Caco-2 (cell line): ENCODE measurements around the gene ST6GALNAC1. TPM values are rescaled to one million over a fixed set of nuclear protein-coding genes. Genes with fewer than 3 reads are reported as not detected.

Source experiments
- BruUV-seq: library from RNA; stranded (reverse); fragments of 400-500 nt; replicated peaks from 2 replicates; lab custom pipeline; 2021; lab: Mats Ljungman, UMichigan
- CTCF ChIA-PET: fragments of 300-600 bp; sonication (Branson Sonifier 250); formaldehyde crosslinking; loops from one replicate; lab custom pipeline; 2022; ENCODE audit warnings: antibody characterized with exemption; lab: Charles Lee
- POLR2A ChIA-PET: fragments of 300-600 bp; sonication (Branson Sonifier 250); formaldehyde crosslinking; loops from one replicate; lab custom pipeline; 2022; ENCODE audit warnings: antibody characterized with exemption; lab: Charles Lee
- DNase-seq, 2 experiments: peaks; one replicate each; pipeline versions ENCODE4 v3.0.0 to v3.0.0-alpha.2; 2020 to 2022
- H3K27me3 ChIP-seq: replicated peaks from 2 replicates; pipeline ENCODE4 v1.6.0; 2011; ENCODE audit warnings: low read length; ENCODE audit not compliant: control insufficient read depth, insufficient read depth
- H3K36me3 ChIP-seq: 2 replicates; pipeline ENCODE4 v1.5.1; 2011; ENCODE audit warnings: low read length; ENCODE audit not compliant: control insufficient read depth, insufficient read depth
- H3K4me1 ChIP-seq: fragments of 250-450 bp; sonication (Bioruptor Pico); 2 replicates; pipeline ENCODE4 v1.5.1; 2020; ENCODE audit warnings: mild to moderate bottlenecking
- H3K4me3 ChIP-seq: 2 replicates; pipeline ENCODE4 v1.5.1; 2011; ENCODE audit warnings: low read depth, mild to moderate bottlenecking, control low read depth, low read length
- H3K9me3 ChIP-seq: fragments of 250-450 bp; sonication (Bioruptor Pico); 2 replicates; pipeline ENCODE4 v1.5.1; 2020; ENCODE audit warnings: mild to moderate bottlenecking, moderate library complexity
- H3K27ac Mint-ChIP-seq: one replicate; pipeline ENCODE4 v1.8.0; 2022; ENCODE audit warnings: mixed read lengths; ENCODE audit not compliant: unreplicated experiment
- H3K27me3 Mint-ChIP-seq: one replicate; pipeline ENCODE4 v1.8.0; 2022; ENCODE audit warnings: mixed read lengths; ENCODE audit not compliant: insufficient read depth, unreplicated experiment
- H3K36me3 Mint-ChIP-seq: one replicate; pipeline ENCODE4 v1.8.0; 2022; ENCODE audit warnings: mild to moderate bottlenecking, mixed read lengths; ENCODE audit not compliant: insufficient read depth, unreplicated experiment
- H3K4me1 Mint-ChIP-seq: one replicate; pipeline ENCODE4 v1.8.0; 2022; ENCODE audit warnings: low read depth, mixed read lengths; ENCODE audit not compliant: unreplicated experiment
- H3K4me3 Mint-ChIP-seq: one replicate; pipeline ENCODE4 v1.8.0; 2022; ENCODE audit warnings: mild to moderate bottlenecking, moderate library complexity, mixed read lengths; ENCODE audit not compliant: unreplicated experiment
- H3K9me3 Mint-ChIP-seq: one replicate; pipeline ENCODE4 v1.8.0; 2022; ENCODE audit warnings: mixed read lengths; ENCODE audit not compliant: unreplicated experiment
- CTCF ChIP-seq, 2 experiments: fragments of 200-600 bp in 1 of 2; IDR thresholded peaks; 1 replicate in 1 of 2; 2 replicates in 1 of 2; pipeline versions ENCODE4 v1.5.1 to v1.8.0; 2011 to 2022; ENCODE audit warnings: antibody characterized with exemption in 1 of 2, control low read depth in 1 of 2, inconsistent platforms in 1 of 2, low read depth in 1 of 2, low read length in 1 of 2, mild to moderate bottlenecking in 1 of 2, moderate library complexity in 1 of 2; ENCODE audit not compliant: insufficient read depth in 1 of 2, severe bottlenecking in 1 of 2, unreplicated experiment in 1 of 2
- intact Hi-C: fragments of 100-400 bp; cut with micrococcal nuclease; formaldehyde crosslinking; loops from one replicate; pipeline ENCODE4 v1.10.0; 2022; ENCODE audit not compliant: unreplicated experiment
- total RNA-seq: library from RNA; stranded (reverse); gene quantifications from 2 replicates; pipeline ENCODE4 v1.2.3, GENCODE V29; 2022

Gene ST6GALNAC1
- total RNA-seq, 1 experiment from 2014 or later: 1.7 TPM

GRCh38 chr17:76660656-76661042, 17.1 kb upstream of the ST6GALNAC1 start:
- no peaks in the 10 kb centered on the region for H3K36me3 ChIP-seq
- no peak overlapping the region for H3K4me3 ChIP-seq
- intact Hi-C loops: no loop called here
- Mint-ChIP-seq H3K27ac (no peak overlapping the region), H3K27me3 (no peaks in the 10 kb centered on the region), H3K4me1 (peaks cover 25% of the 10 kb centered on the region), H3K36me3 (no peaks in the 10 kb centered on the region), H3K4me3 (no peak overlapping the region), H3K9me3 (no peaks in the 10 kb centered on the region)
- no peak for TF ChIP-seq CTCF (IDR thresholded peaks at IDR 0.05; ENCODE audit: insufficient read depth in 1 of 2, low read depth in 1 of 2, low read length in 1 of 2, severe bottlenecking in 1 of 2, unreplicated experiment in 1 of 2)
- no peaks in the 10 kb centered on the region for H3K9me3 ChIP-seq
- no TSS peak for BruUV-seq
- POLR2A ChIA-PET: no interaction called here
- DNase-seq: peak in 1 of 2 experiments; percentile 26
- no peaks in the 10 kb centered on the region for H3K27me3 ChIP-seq
- CTCF ChIA-PET: no interaction called here
- H3K4me1 ChIP-seq: peaks cover 28% of the 10 kb centered on the region

GRCh38 chr17:76659928-76660655, 16.5 kb upstream of the ST6GALNAC1 start:
- no TSS peak for BruUV-seq
- Mint-ChIP-seq H3K27ac (no peak overlapping the region), H3K27me3 (no peaks in the 10 kb centered on the region), H3K4me1 (peaks cover 25% of the 10 kb centered on the region), H3K9me3 (no peaks in the 10 kb centered on the region), H3K36me3 (no peaks in the 10 kb centered on the region), H3K4me3 (no peak overlapping the region)
- H3K9me3 ChIP-seq: no peaks in the 10 kb centered on the region
- peaks cover 28% of the 10 kb centered on the region for H3K4me1 ChIP-seq
- POLR2A ChIA-PET: no interaction called here
- peak in 1 of 2 experiments; percentile 51 for DNase-seq
- no peaks in the 10 kb centered on the region for H3K36me3 ChIP-seq
- TF ChIP-seq CTCF (IDR thresholded peaks at IDR 0.05; ENCODE audit: insufficient read depth in 1 of 2, low read depth in 1 of 2, low read length in 1 of 2, severe bottlenecking in 1 of 2, unreplicated experiment in 1 of 2): no peak
- H3K27me3 ChIP-seq: no peaks in the 10 kb centered on the region
- no peak overlapping the region for H3K4me3 ChIP-seq
- intact Hi-C loops: no loop called here
- CTCF ChIA-PET: no interaction called here

- CTCF ChIA-PET: no interaction called here
- Histone ChIP-seq H3K4me3 (no peak overlapping the region), H3K9me3 (no peaks in the 10 kb centered on the region), H3K4me1 (peaks cover 28% of the 10 kb centered on the region), H3K27me3 (no peaks in the 10 kb centered on the region), H3K36me3 (no peaks in the 10 kb centered on the region)
- POLR2A ChIA-PET: interaction anchor here (0.5 kb wide), 2 partner anchors 35 to 1452 kb away, joined by 3 to 5 read pairs; no protein-coding TSS in a partner anchor
- Mint-ChIP-seq H3K27ac (peak overlapping the region; percentile 81), H3K4me3 (no peak overlapping the region), H3K9me3 (no peaks in the 10 kb centered on the region), H3K27me3 (no peaks in the 10 kb centered on the region), H3K36me3 (no peaks in the 10 kb centered on the region), H3K4me1 (peaks cover 18% of the 10 kb centered on the region)
- no TSS peak for BruUV-seq
- intact Hi-C loops: no loop called here
- DNase-seq: peak in 1 of 2 experiments; percentile 30
- TF ChIP-seq CTCF (IDR thresholded peaks at IDR 0.05; ENCODE audit: insufficient read depth in 1 of 2, low read depth in 1 of 2, low read length in 1 of 2, severe bottlenecking in 1 of 2, unreplicated experiment in 1 of 2): no peak
These were observed 14.7 kb upstream of the ST6GALNAC1 start for GRCh38 chr17:76658242-76658662.
